Measurements from ENCODE around the gene LPP. TPM values are rescaled to one million over a fixed set of nuclear protein-coding genes. Genes with fewer than 3 reads are reported as not detected.

The LPP gene
- total RNA-seq, 1 experiment from 2014 or later = 54.0 TPM

- no peak overlapping the region for H3K9ac ChIP-seq (ENCODE audit: low read length)
- ChIA-PET CTCF (interaction anchor here (1.1 kb wide), 1 partner anchor 12 kb away, joined by 5 read pairs; no protein-coding TSS in a partner anchor), RAD21 (ENCODE audit: low non-redundant PET in 1 of 2, low total read pairs in 2 of 2, uncharacterized antibody in 2 of 2, unreplicated experiment in 2 of 2) (no interaction called here), POLR2A (no interaction called here)
- H3K27me3 ChIP-seq (ENCODE audit: insufficient read depth, low read length) = no peaks in the 10 kb centered on the region
- no peak overlapping the region for H3K27ac ChIP-seq (ENCODE audit: low read depth, low read length)
- BruUV-seq (replicated peaks) = no TSS peak
- H3K9me2 ChIP-seq (ENCODE audit: insufficient read depth) = no peaks in the 10 kb centered on the region
- H2AFZ ChIP-seq (ENCODE audit: low read depth, low read length, poor library complexity, severe bottlenecking) = no peak overlapping the region
- DNase-seq (ENCODE audit: low read depth, low spot score) = no peak
- intact Hi-C loops (cut with micrococcal nuclease) = no loop called here
- ATAC-seq = no peak
- H3K79me2 ChIP-seq (ENCODE audit: insufficient read depth, low read length) = no peaks in the 10 kb centered on the region
- TF ChIP-seq SP1 (IDR thresholded peaks at IDR 0.05; ENCODE audit: low read depth) (no peak), SRF (IDR thresholded peaks at IDR 0.05; ENCODE audit: low read depth) (no peak), EZH2phosphoT487 (IDR thresholded peaks at IDR 0.05; ENCODE audit: borderline replicate concordance) (no peak), CEBPB (IDR thresholded peaks at IDR 0.05; ENCODE audit: low read depth) (no peak), ZBTB33 (IDR thresholded peaks at IDR 0.05; ENCODE audit: extremely low read depth, insufficient replicate concordance, low read length) (no peak), ZFX (IDR thresholded peaks at IDR 0.05) (no peak), POLR2A (IDR thresholded peaks at IDR 0.05; ENCODE audit: borderline replicate concordance, extremely low read depth, insufficient read depth, insufficient read length) (no peak), JUND (IDR thresholded peaks at IDR 0.05) (no peak), POLR2AphosphoS5 (IDR thresholded peaks at IDR 0.05; ENCODE audit: low read depth, low read length) (no peak), EZH2 (IDR thresholded peaks at IDR 0.05) (no peak), RAD21 (IDR thresholded peaks at IDR 0.05; ENCODE audit: low read depth) (no peak), EGR1 (IDR thresholded peaks at IDR 0.05; ENCODE audit: low read depth) (no peak), ATF3 (IDR thresholded peaks at IDR 0.05) (no peak)
- H3K4me1 ChIP-seq (ENCODE audit: control insufficient read depth in 1 of 2, insufficient read depth in 2 of 2, low read length in 2 of 2) = no peaks in the 10 kb centered on the region
- no peaks in the 10 kb centered on the region for H3K36me3 ChIP-seq (ENCODE audit: control insufficient read depth in 1 of 2, insufficient read depth in 2 of 2, low read length in 2 of 2)
- H3K4me2 ChIP-seq (ENCODE audit: low read length) = no peak overlapping the region
- H3K4me3 ChIP-seq (replicated peaks in 1 of 2; ENCODE audit: low read depth in 1 of 2, low read length in 2 of 2) = no peak overlapping the region
- no peaks in the 10 kb centered on the region for H3K9me3 ChIP-seq (ENCODE audit: control insufficient read depth in 1 of 2, insufficient read depth in 1 of 2, low read depth in 1 of 2, low read length in 2 of 2)
- H4K20me1 ChIP-seq (ENCODE audit: insufficient read depth) = no peaks in the 10 kb centered on the region
These were observed 607.5 kb downstream of the LPP start for GRCh38 chr3:188761439-188761838.
